KMS-11 (cell line): Measurements from ENCODE around the gene PAMR1.

ENCODE experiments used
- H2AFZ ChIP-seq: fragments of 200-600 bp; sonication (generic); 2 replicates; pipeline ENCODE4 v1.6.1; 2016; ENCODE audit warnings: antibody characterized with exemption, mixed run types, low read depth
- H3K27ac ChIP-seq: fragments of 200-600 bp; sonication (generic); 2 replicates; pipeline ENCODE4 v1.6.1; 2016; ENCODE audit warnings: mild to moderate bottlenecking, mixed run types
- H3K27me3 ChIP-seq: fragments of 200-600 bp; sonication (generic); 2 replicates; pipeline ENCODE4 v1.6.1; 2017; ENCODE audit warnings: mild to moderate bottlenecking, low read depth, mixed run types, moderate library complexity; ENCODE audit not compliant: insufficient read depth
- H3K36me3 ChIP-seq: fragments of 200-600 bp; sonication (generic); 2 replicates; pipeline ENCODE4 v1.6.1; 2017; ENCODE audit warnings: mild to moderate bottlenecking, mixed run types; ENCODE audit not compliant: insufficient read depth
- H3K4me1 ChIP-seq: fragments of 200-600 bp; sonication (generic); 2 replicates; pipeline ENCODE4 v1.6.1; 2016; ENCODE audit warnings: mild to moderate bottlenecking, low read depth, mixed run types; ENCODE audit not compliant: poor library complexity, severe bottlenecking
- H3K4me2 ChIP-seq: fragments of 200-600 bp; sonication (generic); 2 replicates; pipeline ENCODE4 v1.7.0; 2016; ENCODE audit warnings: mild to moderate bottlenecking, mixed run types
- H3K4me3 ChIP-seq: fragments of 200-600 bp; sonication (generic); IDR thresholded peaks from 2 replicates; pipeline ENCODE4 v1.6.1; 2017; ENCODE audit warnings: low read depth, low read length, mixed read lengths; ENCODE audit not compliant: insufficient read depth
- H3K79me2 ChIP-seq: fragments of 200-600 bp; sonication (generic); 2 replicates; pipeline ENCODE4 v1.6.1; 2016; ENCODE audit warnings: low read depth, mixed run types; ENCODE audit not compliant: insufficient read depth
- H3K9ac ChIP-seq: fragments of 200-600 bp; sonication (generic); 2 replicates; pipeline ENCODE4 v1.6.1; 2016; ENCODE audit warnings: mild to moderate bottlenecking, mixed run types
- H4K20me1 ChIP-seq: fragments of 200-600 bp; sonication (generic); 2 replicates; pipeline ENCODE4 v1.6.1; 2016; ENCODE audit warnings: mild to moderate bottlenecking, mixed run types; ENCODE audit not compliant: insufficient read depth
- TF ChIP-seq, protein P1 (sequence below): fragments of 200-600 bp; sonication (generic); conservative IDR thresholded peaks from 2 replicates; pipeline ENCODE4 v1.6.1; 2017; ENCODE audit warnings: low read depth, mild to moderate bottlenecking, antibody characterized with exemption, low read length, moderate library complexity, mixed read lengths

The PAMR1 gene

DNA sequence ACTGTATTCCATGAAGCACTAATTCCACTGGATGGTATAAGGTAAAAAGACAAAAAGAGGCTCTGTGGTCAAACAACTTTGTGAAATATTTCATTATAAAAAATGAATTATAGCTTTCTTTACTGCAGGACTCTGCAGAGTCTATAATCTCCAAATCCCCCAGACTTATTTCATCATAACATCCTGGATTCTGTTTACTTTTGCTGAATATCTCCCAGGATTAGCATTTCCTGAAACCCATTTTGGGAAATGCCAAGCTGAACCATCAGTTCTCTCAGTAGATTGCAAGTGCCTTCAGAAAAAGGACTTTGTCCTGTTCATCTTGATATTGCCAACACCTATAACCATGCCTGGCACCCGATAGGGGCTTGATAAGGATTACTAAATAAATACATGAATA lies 7.9 kb downstream of the PAMR1 start:
- no peak overlapping the region for H3K4me2 ChIP-seq
- H3K27me3 ChIP-seq = no peaks in the 10 kb centered on the region
- H3K4me3 ChIP-seq = no peak overlapping the region
- no peaks in the 10 kb centered on the region for H4K20me1 ChIP-seq
- no peak overlapping the region for H3K9ac ChIP-seq
- no peaks in the 10 kb centered on the region for H3K4me1 ChIP-seq
- H3K27ac ChIP-seq = no peak overlapping the region
- H3K36me3 ChIP-seq = no peaks in the 10 kb centered on the region
- H3K79me2 ChIP-seq = no peaks in the 10 kb centered on the region
- H2AFZ ChIP-seq = no peak overlapping the region
- TF ChIP-seq, protein P1, sequence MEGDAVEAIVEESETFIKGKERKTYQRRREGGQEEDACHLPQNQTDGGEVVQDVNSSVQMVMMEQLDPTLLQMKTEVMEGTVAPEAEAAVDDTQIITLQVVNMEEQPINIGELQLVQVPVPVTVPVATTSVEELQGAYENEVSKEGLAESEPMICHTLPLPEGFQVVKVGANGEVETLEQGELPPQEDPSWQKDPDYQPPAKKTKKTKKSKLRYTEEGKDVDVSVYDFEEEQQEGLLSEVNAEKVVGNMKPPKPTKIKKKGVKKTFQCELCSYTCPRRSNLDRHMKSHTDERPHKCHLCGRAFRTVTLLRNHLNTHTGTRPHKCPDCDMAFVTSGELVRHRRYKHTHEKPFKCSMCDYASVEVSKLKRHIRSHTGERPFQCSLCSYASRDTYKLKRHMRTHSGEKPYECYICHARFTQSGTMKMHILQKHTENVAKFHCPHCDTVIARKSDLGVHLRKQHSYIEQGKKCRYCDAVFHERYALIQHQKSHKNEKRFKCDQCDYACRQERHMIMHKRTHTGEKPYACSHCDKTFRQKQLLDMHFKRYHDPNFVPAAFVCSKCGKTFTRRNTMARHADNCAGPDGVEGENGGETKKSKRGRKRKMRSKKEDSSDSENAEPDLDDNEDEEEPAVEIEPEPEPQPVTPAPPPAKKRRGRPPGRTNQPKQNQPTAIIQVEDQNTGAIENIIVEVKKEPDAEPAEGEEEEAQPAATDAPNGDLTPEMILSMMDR = no peak

DNA sequence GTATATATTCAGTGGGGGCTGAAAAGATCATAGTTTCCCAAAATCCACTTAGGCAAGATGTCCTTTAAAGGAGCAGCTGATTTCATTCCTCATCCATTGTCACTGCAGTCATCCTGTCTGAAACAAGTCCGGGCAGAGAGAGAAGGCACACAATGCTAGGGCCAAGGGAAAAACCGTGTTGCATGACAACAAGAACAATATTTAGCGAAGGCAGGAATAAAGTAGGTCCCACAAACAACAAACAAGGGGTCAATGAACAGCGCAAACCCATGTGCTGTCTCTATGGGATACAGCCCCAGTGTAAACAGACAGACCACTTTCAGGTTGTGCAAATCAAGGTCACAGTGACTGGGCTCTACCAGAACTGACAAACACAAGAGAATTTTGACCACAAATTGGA lies 9.0 kb downstream of the PAMR1 start:
- Histone ChIP-seq H3K4me1 (no peaks in the 10 kb centered on the region), H3K9ac (no peak overlapping the region), H3K4me2 (no peak overlapping the region), H3K36me3 (no peaks in the 10 kb centered on the region), H4K20me1 (no peaks in the 10 kb centered on the region), H3K79me2 (no peaks in the 10 kb centered on the region), H2AFZ (no peak overlapping the region), H3K27me3 (no peaks in the 10 kb centered on the region), H3K27ac (no peak overlapping the region), H3K4me3 (no peak overlapping the region)
- TF ChIP-seq, protein P1 = no peak

DNA sequence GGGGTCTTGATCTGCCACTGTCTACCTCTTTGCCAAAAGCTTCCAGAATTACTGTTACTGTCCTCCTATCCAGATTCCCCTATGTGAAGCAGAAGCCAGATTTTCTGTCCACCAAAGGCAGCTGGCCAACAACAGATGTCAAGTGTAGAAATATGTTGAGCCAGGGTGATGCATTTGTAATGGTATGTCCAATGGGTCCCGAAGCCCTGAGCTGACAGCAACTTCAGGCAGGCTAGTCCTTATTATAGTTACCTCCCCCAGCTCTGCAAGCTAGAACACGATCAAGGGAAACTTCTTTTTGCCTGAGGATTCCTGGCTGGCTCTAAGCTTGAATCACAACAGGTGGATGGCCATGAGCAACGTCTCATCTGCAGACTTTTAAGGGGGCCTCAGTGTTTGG lies 10.2 kb downstream of the PAMR1 start:
- H3K9ac ChIP-seq = no peak overlapping the region
- no peak overlapping the region for H2AFZ ChIP-seq
- no peaks in the 10 kb centered on the region for H3K27me3 ChIP-seq
- H3K4me1 ChIP-seq = no peaks in the 10 kb centered on the region
- H3K36me3 ChIP-seq = no peaks in the 10 kb centered on the region
- H4K20me1 ChIP-seq = no peaks in the 10 kb centered on the region
- no peak overlapping the region for H3K27ac ChIP-seq
- no peaks in the 10 kb centered on the region for H3K79me2 ChIP-seq
- H3K4me2 ChIP-seq = no peak overlapping the region
- H3K4me3 ChIP-seq = no peak overlapping the region
- TF ChIP-seq, protein P1 = no peak

DNA sequence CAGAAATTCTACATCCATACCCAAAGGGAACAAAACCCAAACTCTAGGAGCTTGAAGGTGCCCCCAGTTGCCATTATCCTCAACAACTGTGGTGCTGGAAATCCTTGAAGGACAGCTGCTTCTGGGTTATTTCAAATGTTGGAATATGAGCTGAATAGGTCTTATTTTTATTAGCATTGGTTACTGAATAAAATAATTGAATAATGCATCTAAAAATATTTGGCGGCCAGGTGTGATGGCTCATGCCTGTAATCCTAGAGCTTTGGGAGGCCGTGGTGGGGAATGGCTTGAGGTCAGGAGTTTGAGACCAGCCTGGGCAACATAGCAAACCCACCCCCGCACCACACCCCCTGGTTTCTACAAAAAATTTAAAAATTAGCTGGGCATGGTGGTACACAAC lies 10.9 kb downstream of the PAMR1 start:
- H3K4me3 ChIP-seq = no peak overlapping the region
- no peaks in the 10 kb centered on the region for H3K27me3 ChIP-seq

More for the DNA sequence above, 10.9 kb downstream of the PAMR1 start:
- Histone ChIP-seq H3K36me3 (no peaks in the 10 kb centered on the region), H2AFZ (no peak overlapping the region), H3K79me2 (no peaks in the 10 kb centered on the region), H4K20me1 (no peaks in the 10 kb centered on the region), H3K4me2 (no peak overlapping the region), H3K9ac (no peak overlapping the region), H3K27ac (no peak overlapping the region), H3K4me1 (no peaks in the 10 kb centered on the region)
- TF ChIP-seq, protein P1 = no peak
